Ovary (tissue), 9 donors: ENCODE results near the gene ANO2. TPM values are rescaled to one million over a fixed set of nuclear protein-coding genes. Genes with fewer than 3 reads are reported as not detected.

Source experiments
- DNase-seq, 5 donors: peaks; one replicate each; pipeline ENCODE4 v3.0.0-alpha.2; 2019 to 2020
- H3K27ac ChIP-seq, 2 donors: fragments of 200-600 bp; one replicate each; pipeline versions ENCODE4 v1.5.1 to v1.8.0; 2019 to 2022
- H3K27me3 ChIP-seq: fragments of 200-600 bp; one replicate; pipeline ENCODE4 v1.8.0; 2022
- H3K36me3 ChIP-seq: fragments of 200-600 bp; sonication (generic); one replicate; pipeline ENCODE4 v1.5.1; 2019
- H3K4me1 ChIP-seq: one replicate; pipeline ENCODE4 v1.8.1; 2013; ENCODE audit warnings: mild to moderate bottlenecking, moderate library complexity; ENCODE audit not compliant: insufficient read depth
- H3K4me3 ChIP-seq: fragments of 200-600 bp; sonication (generic); one replicate; pipeline ENCODE4 v1.5.1; 2017
- H3K9me3 ChIP-seq, 2 donors: fragments of 200-600 bp in 1 of 2; sonication (generic) in 1 of 2; one replicate each; pipeline versions ENCODE4 v1.5.1 to v1.8.1; 2013 to 2019; ENCODE audit warnings: mild to moderate bottlenecking in 1 of 2, moderate library complexity in 1 of 2
- CTCF ChIP-seq, 3 donors: fragments of 450-650 bp in 2 of 3; fragments of 200-600 bp in 1 of 3; IDR thresholded peaks; one replicate each; pipeline versions ENCODE4 v1.5.1 to v1.8.0; 2016 to 2022; ENCODE audit warnings: antibody characterized with exemption in 3 of 3, mild to moderate bottlenecking in 1 of 3
- EP300 ChIP-seq: sonication (generic); formaldehyde crosslinking; IDR thresholded peaks from one replicate; pipeline ENCODE4 v1.6.1; 2017; ENCODE audit warnings: antibody characterized with exemption
- POLR2A ChIP-seq: fragments of 450-650 bp; IDR thresholded peaks from one replicate; pipeline ENCODE4 v1.6.1; 2017; ENCODE audit warnings: antibody characterized with exemption, mild to moderate bottlenecking, moderate library complexity
- WGBS, 3 donors: extraction: QIAGEN DNeasy Blood & Tissue Kit in 1 of 3; methylation state at CpG; one replicate each; pipeline versions ENCODE4 v1.1.5 to v1.1.7; 2013 to 2017; 5-methylcytosine and 5-hydroxymethylcytosine counted together
- intact Hi-C, 4 donors: fragments of 100-400 bp; cut with DNase I; formaldehyde crosslinking; loops; one replicate each; pipeline versions ENCODE4 v1.11.0 to v1.15.1; 2022 to 2023
- polyA plus RNA-seq, 2 donors: library from polyadenylated mRNA; stranded (reverse); fragments of 200-250 nt in 1 of 2; fragments of 350-450 nt in 1 of 2; fragmentation: Illumina TruSeq in 1 of 2; extraction: RNeasy Lipid Tissue Mini Kit (QIAGEN cat#74804) in 1 of 2; gene quantifications; one replicate each; pipeline ENCODE4 v1.2.3, GENCODE V29; 2013 to 2014
- total RNA-seq, 7 donors: library from RNA; depleted of rRNA in 2 of 7; stranded (reverse); fragments of >200 nt in 2 of 7; fragmentation: NEBNext Ultra II Directional in 3 of 7; extraction: Animal tissue kit (Norgen Biotek cat#: 25700) in 3 of 7; gene quantifications; one replicate each; pipeline versions ENCODE4 v1.1.0 to v1.2.4, GENCODE V29; 2016 to 2023
- donor health status: DM: no; HTN: no; CAD: no; lungs with moderate emphysema.
- donor health status: DM: no; HTN: no; CAD: no.
- donor health status: Bipolar disorder and iron deficiency.
- donor health status: DM: yes; HTN: yes; CAD: no.
- donor health status: DM: no; HTN: no; CAD: no.
- donor health status: DM: yes; HTN: yes; CAD: no.

The ANO2 gene
- total and polyA plus RNA-seq, 9 donors: 3.0 to 6.7 (median 3.3) TPM

- intact Hi-C loops: no loop called here
- TF ChIP-seq CTCF (IDR thresholded peaks at IDR 0.05) (no peak), POLR2A (no peak), EP300 (no peak)
- Histone ChIP-seq H3K27ac (no peak overlapping the region), H3K27me3 (no peaks in the 10 kb centered on the region), H3K4me1 (no peaks in the 10 kb centered on the region), H3K36me3 (no peaks in the 10 kb centered on the region), H3K9me3 (no peaks in the 10 kb centered on the region), H3K4me3 (no peak overlapping the region)
- no peak for DNase-seq
- 79 to 83% (median 79%) methylated on average over 8 of the region's 8 CpGs for WGBS, 3 donors
Measured at GRCh38 chr12:5807514-5808219, 137.4 kb downstream of the ANO2 start.

- Histone ChIP-seq H3K9me3 (no peaks in the 10 kb centered on the region), H3K27me3 (no peaks in the 10 kb centered on the region), H3K4me1 (no peaks in the 10 kb centered on the region), H3K27ac (no peak overlapping the region), H3K4me3 (no peak overlapping the region), H3K36me3 (no peaks in the 10 kb centered on the region)
- WGBS, 3 donors: 77 to 88% (median 82%) methylated on average over 6 of the region's 6 CpGs
- intact Hi-C loops: no loop called here
- TF ChIP-seq POLR2A: no peak
- no peak for TF ChIP-seq CTCF (IDR thresholded peaks at IDR 0.05)
- TF ChIP-seq EP300: no peak
- no peak for DNase-seq
Measured at GRCh38 chr12:5807090-5807414, 138.0 kb downstream of the ANO2 start.

GRCh38 chr12:5806371-5807089 is 138.5 kb downstream of the ANO2 start:
- TF ChIP-seq EP300 (no peak), CTCF (IDR thresholded peaks at IDR 0.05) (no peak), POLR2A (no peak)
- WGBS, 3 donors: 69 to 84% (median 79%) methylated on average over 10 of the region's 10 CpGs
- Histone ChIP-seq H3K27me3 (no peaks in the 10 kb centered on the region), H3K4me1 (no peaks in the 10 kb centered on the region), H3K36me3 (no peaks in the 10 kb centered on the region), H3K9me3 (no peaks in the 10 kb centered on the region), H3K4me3 (no peak overlapping the region), H3K27ac (no peak overlapping the region)
- intact Hi-C loops: no loop called here
- DNase-seq: no peak

GRCh38 chr12:5803532-5803931 is 141.5 kb downstream of the ANO2 start:
- no peaks in the 10 kb centered on the region for H3K27me3 ChIP-seq
- DNase-seq: no peak
- TF ChIP-seq CTCF (IDR thresholded peaks at IDR 0.05) (no peak), EP300 (no peak), POLR2A (no peak)
- no peak overlapping the region for H3K27ac ChIP-seq
- H3K4me1 ChIP-seq: no peaks in the 10 kb centered on the region
- no peaks in the 10 kb centered on the region for H3K36me3 ChIP-seq
- WGBS, 3 donors: 77 to 81% (median 78%) methylated on average over 7 of the region's 7 CpGs
- intact Hi-C loops: no loop called here
- H3K4me3 ChIP-seq: no peak overlapping the region
- no peaks in the 10 kb centered on the region for H3K9me3 ChIP-seq
